Measurements from ENCODE around the gene ANKDD1B. TPM values are rescaled to one million over a fixed set of nuclear protein-coding genes. Genes with fewer than 3 reads are reported as not detected.

Gene ANKDD1B
- total and polyA plus RNA-seq, 2 of the 13 experiments (the other 11 are each of a cell fraction or from before 2014, with no cell fraction given), result 0.12 to 0.27 TPM

DNA sequence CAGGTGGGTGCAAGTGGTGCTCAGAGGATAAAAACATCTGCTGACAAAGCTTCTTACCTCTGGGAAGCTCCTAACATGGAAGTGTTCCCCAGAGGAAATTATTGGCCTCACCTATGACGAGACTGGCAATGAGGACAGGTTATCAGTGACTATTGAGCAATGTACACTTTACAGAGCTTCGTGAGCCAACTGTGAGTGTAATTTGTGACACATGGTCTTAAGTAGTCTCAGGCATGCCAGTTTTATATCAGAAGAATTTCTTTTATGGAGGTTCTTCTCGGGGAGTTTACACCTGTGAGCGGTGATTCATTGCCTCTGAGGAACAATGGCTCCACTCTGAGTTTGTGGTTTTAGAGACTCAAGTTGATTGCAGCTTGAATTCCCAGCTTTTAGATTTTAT lies 11.3 kb downstream of the ANKDD1B start:
- intact Hi-C loops (cut with micrococcal nuclease; ENCODE audit: unreplicated experiment) (no loop called here), in situ Hi-C loops (cut with HindIII; ENCODE audit: extremely low pct_ligation_motif_present, low pct_unique_long_range_greater_than_20kb) (no loop called here)
- no peak overlapping the region for H3K27ac ChIP-seq (ENCODE audit: extremely low read length, insufficient read depth, low read length)
- no peaks in the 10 kb centered on the region for H3K36me3 ChIP-seq (replicated peaks in 1 of 2; ENCODE audit: control insufficient read depth in 1 of 2, insufficient read depth in 2 of 2, low read length in 2 of 2)
- no peak overlapping the region for H3K4me2 ChIP-seq (ENCODE audit: low read depth, low read length)
- H3K79me2 ChIP-seq (ENCODE audit: insufficient read depth, low read length), result no peaks in the 10 kb centered on the region
- H3K4me1 ChIP-seq (ENCODE audit: insufficient read depth, low read length), result peaks cover 36% of the 10 kb centered on the region
- TF ChIP-seq CEBPB (IDR thresholded peaks at IDR 0.05; ENCODE audit: borderline replicate concordance, low read depth, low read length) (peak; percentile 57), CEBPG (CRISPR knock-in tag; IDR thresholded peaks at IDR 0.05) (peak; percentile 24; the same call in 1 of the 2 replicates)
- TF ChIP-seq, protein P1, sequence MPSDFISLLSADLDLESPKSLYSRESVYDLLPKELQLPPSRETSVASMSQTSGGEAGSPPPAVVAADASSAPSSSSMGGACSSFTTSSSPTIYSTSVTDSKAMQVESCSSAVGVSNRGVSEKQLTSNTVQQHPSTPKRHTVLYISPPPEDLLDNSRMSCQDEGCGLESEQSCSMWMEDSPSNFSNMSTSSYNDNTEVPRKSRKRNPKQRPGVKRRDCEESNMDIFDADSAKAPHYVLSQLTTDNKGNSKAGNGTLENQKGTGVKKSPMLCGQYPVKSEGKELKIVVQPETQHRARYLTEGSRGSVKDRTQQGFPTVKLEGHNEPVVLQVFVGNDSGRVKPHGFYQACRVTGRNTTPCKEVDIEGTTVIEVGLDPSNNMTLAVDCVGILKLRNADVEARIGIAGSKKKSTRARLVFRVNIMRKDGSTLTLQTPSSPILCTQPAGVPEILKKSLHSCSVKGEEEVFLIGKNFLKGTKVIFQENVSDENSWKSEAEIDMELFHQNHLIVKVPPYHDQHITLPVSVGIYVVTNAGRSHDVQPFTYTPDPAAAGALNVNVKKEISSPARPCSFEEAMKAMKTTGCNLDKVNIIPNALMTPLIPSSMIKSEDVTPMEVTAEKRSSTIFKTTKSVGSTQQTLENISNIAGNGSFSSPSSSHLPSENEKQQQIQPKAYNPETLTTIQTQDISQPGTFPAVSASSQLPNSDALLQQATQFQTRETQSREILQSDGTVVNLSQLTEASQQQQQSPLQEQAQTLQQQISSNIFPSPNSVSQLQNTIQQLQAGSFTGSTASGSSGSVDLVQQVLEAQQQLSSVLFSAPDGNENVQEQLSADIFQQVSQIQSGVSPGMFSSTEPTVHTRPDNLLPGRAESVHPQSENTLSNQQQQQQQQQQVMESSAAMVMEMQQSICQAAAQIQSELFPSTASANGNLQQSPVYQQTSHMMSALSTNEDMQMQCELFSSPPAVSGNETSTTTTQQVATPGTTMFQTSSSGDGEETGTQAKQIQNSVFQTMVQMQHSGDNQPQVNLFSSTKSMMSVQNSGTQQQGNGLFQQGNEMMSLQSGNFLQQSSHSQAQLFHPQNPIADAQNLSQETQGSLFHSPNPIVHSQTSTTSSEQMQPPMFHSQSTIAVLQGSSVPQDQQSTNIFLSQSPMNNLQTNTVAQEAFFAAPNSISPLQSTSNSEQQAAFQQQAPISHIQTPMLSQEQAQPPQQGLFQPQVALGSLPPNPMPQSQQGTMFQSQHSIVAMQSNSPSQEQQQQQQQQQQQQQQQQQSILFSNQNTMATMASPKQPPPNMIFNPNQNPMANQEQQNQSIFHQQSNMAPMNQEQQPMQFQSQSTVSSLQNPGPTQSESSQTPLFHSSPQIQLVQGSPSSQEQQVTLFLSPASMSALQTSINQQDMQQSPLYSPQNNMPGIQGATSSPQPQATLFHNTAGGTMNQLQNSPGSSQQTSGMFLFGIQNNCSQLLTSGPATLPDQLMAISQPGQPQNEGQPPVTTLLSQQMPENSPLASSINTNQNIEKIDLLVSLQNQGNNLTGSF (CRISPR knock-in tag; IDR thresholded peaks at IDR 0.05), result no peak
- H4K20me1 ChIP-seq (ENCODE audit: insufficient read depth, low read length), result no peaks in the 10 kb centered on the region
- DNase-seq (ENCODE audit: low spot score) (no peak), FAIRE-seq (no peak), ATAC-seq (no peak)
- WGBS (ENCODE audit: low lambda C conversion rate), result 34% methylated on average over 4 of the region's 4 CpGs
- H2AFZ ChIP-seq (ENCODE audit: low read length), result no peak overlapping the region
- no peaks in the 10 kb centered on the region for H3K27me3 ChIP-seq (ENCODE audit: control insufficient read depth in 1 of 2, insufficient read depth in 2 of 2, low read length in 2 of 2)
- no peaks in the 10 kb centered on the region for H3K9me3 ChIP-seq (ENCODE audit: low read length)
- POLR2A ChIA-PET, result no interaction called here
- BruUV-seq (replicated peaks), result no TSS peak
- no peak overlapping the region for H3K9ac ChIP-seq (ENCODE audit: insufficient read depth, low read depth, low read length)
- CTCF ChIA-PET (ENCODE audit: low intra/inter-chr PET ratio, low total read pairs), result no interaction called here
- H3K4me3 ChIP-seq (replicated peaks in 1 of 3; ENCODE audit: insufficient read depth in 1 of 3, low read depth in 2 of 3, low read length in 3 of 3), result no peak overlapping the region

DNA sequence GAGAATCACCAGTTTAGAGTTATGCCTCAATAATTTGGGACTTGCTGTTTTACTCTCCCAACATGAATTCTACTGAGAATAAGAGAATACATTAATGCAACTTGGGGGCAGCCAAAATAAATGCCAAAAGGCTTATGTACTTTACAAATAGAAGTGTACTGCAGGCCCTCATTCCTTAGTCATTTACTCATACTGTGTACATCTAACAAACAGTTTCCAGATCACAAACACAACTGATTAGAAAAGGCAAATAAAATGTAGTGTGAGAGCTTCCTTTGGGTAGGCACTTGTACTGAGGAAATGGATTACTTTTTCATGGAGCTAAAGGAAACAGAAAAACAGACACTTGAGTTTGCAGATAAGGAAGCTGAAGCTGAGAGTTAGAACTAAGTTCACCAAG lies 12.6 kb downstream of the ANKDD1B start:
- Histone ChIP-seq H3K9ac (ENCODE audit: insufficient read depth, low read depth, low read length) (no peak overlapping the region), H3K36me3 (replicated peaks in 1 of 2; ENCODE audit: control insufficient read depth in 1 of 2, insufficient read depth in 2 of 2, low read length in 2 of 2) (no peaks in the 10 kb centered on the region), H3K4me2 (ENCODE audit: low read depth, low read length) (no peak overlapping the region), H3K4me3 (replicated peaks in 1 of 3; ENCODE audit: insufficient read depth in 1 of 3, low read depth in 2 of 3, low read length in 3 of 3) (no peak overlapping the region), H2AFZ (ENCODE audit: low read length) (no peak overlapping the region), H3K27ac (ENCODE audit: extremely low read length, insufficient read depth, low read length) (no peak overlapping the region), H3K4me1 (ENCODE audit: insufficient read depth, low read length) (peaks cover 36% of the 10 kb centered on the region), H3K79me2 (ENCODE audit: insufficient read depth, low read length) (no peaks in the 10 kb centered on the region), H4K20me1 (ENCODE audit: insufficient read depth, low read length) (no peaks in the 10 kb centered on the region), H3K9me3 (ENCODE audit: low read length) (no peaks in the 10 kb centered on the region), H3K27me3 (ENCODE audit: control insufficient read depth in 1 of 2, insufficient read depth in 2 of 2, low read length in 2 of 2) (no peaks in the 10 kb centered on the region)
- no peak for FAIRE-seq
- no peak for DNase-seq (ENCODE audit: low spot score)
- in situ Hi-C loops (cut with HindIII; ENCODE audit: extremely low pct_ligation_motif_present, low pct_unique_long_range_greater_than_20kb) (no loop called here), intact Hi-C loops (cut with micrococcal nuclease; ENCODE audit: unreplicated experiment) (no loop called here)
- POLR2A ChIA-PET, result no interaction called here
- CTCF ChIA-PET (ENCODE audit: low intra/inter-chr PET ratio, low total read pairs), result no interaction called here
- no peak for ATAC-seq
- BruUV-seq (replicated peaks), result no TSS peak
- TF ChIP-seq RAD51 (IDR thresholded peaks at IDR 0.05; ENCODE audit: borderline replicate concordance), result no peak
- no peak for TF ChIP-seq ZNF841 (CRISPR knock-in tag; IDR thresholded peaks at IDR 0.05; ENCODE audit: borderline replicate concordance)
- TF ChIP-seq, protein P2, sequence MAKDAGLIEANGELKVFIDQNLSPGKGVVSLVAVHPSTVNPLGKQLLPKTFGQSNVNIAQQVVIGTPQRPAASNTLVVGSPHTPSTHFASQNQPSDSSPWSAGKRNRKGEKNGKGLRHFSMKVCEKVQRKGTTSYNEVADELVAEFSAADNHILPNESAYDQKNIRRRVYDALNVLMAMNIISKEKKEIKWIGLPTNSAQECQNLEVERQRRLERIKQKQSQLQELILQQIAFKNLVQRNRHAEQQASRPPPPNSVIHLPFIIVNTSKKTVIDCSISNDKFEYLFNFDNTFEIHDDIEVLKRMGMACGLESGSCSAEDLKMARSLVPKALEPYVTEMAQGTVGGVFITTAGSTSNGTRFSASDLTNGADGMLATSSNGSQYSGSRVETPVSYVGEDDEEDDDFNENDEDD (CRISPR knock-in tag; IDR thresholded peaks at IDR 0.05; ENCODE audit: borderline replicate concordance), result no peak
- TF ChIP-seq, protein P3, sequence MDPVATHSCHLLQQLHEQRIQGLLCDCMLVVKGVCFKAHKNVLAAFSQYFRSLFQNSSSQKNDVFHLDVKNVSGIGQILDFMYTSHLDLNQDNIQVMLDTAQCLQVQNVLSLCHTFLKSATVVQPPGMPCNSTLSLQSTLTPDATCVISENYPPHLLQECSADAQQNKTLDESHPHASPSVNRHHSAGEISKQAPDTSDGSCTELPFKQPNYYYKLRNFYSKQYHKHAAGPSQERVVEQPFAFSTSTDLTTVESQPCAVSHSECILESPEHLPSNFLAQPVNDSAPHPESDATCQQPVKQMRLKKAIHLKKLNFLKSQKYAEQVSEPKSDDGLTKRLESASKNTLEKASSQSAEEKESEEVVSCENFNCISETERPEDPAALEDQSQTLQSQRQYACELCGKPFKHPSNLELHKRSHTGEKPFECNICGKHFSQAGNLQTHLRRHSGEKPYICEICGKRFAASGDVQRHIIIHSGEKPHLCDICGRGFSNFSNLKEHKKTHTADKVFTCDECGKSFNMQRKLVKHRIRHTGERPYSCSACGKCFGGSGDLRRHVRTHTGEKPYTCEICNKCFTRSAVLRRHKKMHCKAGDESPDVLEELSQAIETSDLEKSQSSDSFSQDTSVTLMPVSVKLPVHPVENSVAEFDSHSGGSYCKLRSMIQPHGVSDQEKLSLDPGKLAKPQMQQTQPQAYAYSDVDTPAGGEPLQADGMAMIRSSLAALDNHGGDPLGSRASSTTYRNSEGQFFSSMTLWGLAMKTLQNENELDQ (CRISPR knock-in tag; IDR thresholded peaks at IDR 0.05; ENCODE audit: borderline replicate concordance), result no peak
- TF ChIP-seq ZNF788 (CRISPR knock-in tag; IDR thresholded peaks at IDR 0.05; ENCODE audit: borderline replicate concordance), result no peak
- no peak for TF ChIP-seq CEBPB (IDR thresholded peaks at IDR 0.05; ENCODE audit: borderline replicate concordance, low read depth, low read length)
- no peak for TF ChIP-seq ZNF17 (CRISPR knock-in tag; IDR thresholded peaks at IDR 0.05)
- TF ChIP-seq REL (CRISPR knock-in tag; conservative IDR thresholded peaks at IDR 0.05), result no peak
- TF ChIP-seq MYC (CRISPR knock-in tag; IDR thresholded peaks at IDR 0.05; ENCODE audit: borderline replicate concordance), result no peak
